Measurements from ENCODE around the gene ZHX3.
"Not testable (repeated sequence)": the region's sequence is repeated elsewhere in the genome, so short reads cannot be mapped to it uniquely, and the experiment has no call there.

GRCh38 chr20:41236818-41237217, 80.7 kb downstream of the ZHX3 start:
- TF ChIP-seq HDGF (IDR thresholded peaks at IDR 0.05); TARDBP (IDR thresholded peaks at IDR 0.05; ENCODE audit: borderline replicate concordance); EZH2 (IDR thresholded peaks at IDR 0.05; ENCODE audit: borderline replicate concordance, control insufficient read depth, low read depth, low read length); GABPA (IDR thresholded peaks at IDR 0.05; ENCODE audit: low read depth); STAT1 (conservative IDR thresholded peaks at IDR 0.05); EGR1 (IDR thresholded peaks at IDR 0.05; ENCODE audit: borderline replicate concordance in 1 of 2, low read depth in 2 of 2, low read length in 2 of 2); USF2 (IDR thresholded peaks at IDR 0.05; ENCODE audit: borderline replicate concordance, low read depth, low read length); ESRRA (IDR thresholded peaks at IDR 0.05; ENCODE audit: low read length): not testable (repeated sequence)
- TF ChIP-seq, protein P1, sequence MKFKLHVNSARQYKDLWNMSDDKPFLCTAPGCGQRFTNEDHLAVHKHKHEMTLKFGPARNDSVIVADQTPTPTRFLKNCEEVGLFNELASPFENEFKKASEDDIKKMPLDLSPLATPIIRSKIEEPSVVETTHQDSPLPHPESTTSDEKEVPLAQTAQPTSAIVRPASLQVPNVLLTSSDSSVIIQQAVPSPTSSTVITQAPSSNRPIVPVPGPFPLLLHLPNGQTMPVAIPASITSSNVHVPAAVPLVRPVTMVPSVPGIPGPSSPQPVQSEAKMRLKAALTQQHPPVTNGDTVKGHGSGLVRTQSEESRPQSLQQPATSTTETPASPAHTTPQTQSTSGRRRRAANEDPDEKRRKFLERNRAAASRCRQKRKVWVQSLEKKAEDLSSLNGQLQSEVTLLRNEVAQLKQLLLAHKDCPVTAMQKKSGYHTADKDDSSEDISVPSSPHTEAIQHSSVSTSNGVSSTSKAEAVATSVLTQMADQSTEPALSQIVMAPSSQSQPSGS (IDR thresholded peaks at IDR 0.05; ENCODE audit: low read length): not testable (repeated sequence)
- TF ChIP-seq, protein P2, sequence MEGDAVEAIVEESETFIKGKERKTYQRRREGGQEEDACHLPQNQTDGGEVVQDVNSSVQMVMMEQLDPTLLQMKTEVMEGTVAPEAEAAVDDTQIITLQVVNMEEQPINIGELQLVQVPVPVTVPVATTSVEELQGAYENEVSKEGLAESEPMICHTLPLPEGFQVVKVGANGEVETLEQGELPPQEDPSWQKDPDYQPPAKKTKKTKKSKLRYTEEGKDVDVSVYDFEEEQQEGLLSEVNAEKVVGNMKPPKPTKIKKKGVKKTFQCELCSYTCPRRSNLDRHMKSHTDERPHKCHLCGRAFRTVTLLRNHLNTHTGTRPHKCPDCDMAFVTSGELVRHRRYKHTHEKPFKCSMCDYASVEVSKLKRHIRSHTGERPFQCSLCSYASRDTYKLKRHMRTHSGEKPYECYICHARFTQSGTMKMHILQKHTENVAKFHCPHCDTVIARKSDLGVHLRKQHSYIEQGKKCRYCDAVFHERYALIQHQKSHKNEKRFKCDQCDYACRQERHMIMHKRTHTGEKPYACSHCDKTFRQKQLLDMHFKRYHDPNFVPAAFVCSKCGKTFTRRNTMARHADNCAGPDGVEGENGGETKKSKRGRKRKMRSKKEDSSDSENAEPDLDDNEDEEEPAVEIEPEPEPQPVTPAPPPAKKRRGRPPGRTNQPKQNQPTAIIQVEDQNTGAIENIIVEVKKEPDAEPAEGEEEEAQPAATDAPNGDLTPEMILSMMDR (IDR thresholded peaks at IDR 0.05 in 2 of 3, conservative IDR thresholded peaks at IDR 0.05 in 1 of 3; ENCODE audit: control insufficient read depth in 2 of 3, extremely low read depth in 1 of 3, insufficient read depth in 1 of 3, low read depth in 3 of 3, low read length in 3 of 3): not testable (repeated sequence)
